Brain pericyte (primary cell): ENCODE results near the gene PRKAA2.

Experiments
- DNase-seq: peaks from one replicate; pipeline ENCODE4 v3.0.0-alpha.2; 2012; ENCODE audit warnings: low read depth, low spot score

PRKAA2 gene

GRCh38 chr1:56654126-56654923 is 9.2 kb downstream of the PRKAA2 start:
- DNase-seq: no peak

- no peak for DNase-seq
Observed at GRCh38 chr1:56655991-56656613, 11.0 kb downstream of the PRKAA2 start.

GRCh38 chr1:56658254-56658653 is 13.1 kb downstream of the PRKAA2 start:
- no peak for DNase-seq

GRCh38 chr1:56660293-56660692 is 15.2 kb downstream of the PRKAA2 start:
- no peak for DNase-seq

GRCh38 chr1:56663846-56664245 is 18.7 kb downstream of the PRKAA2 start:
- DNase-seq: no peak

- DNase-seq: no peak
Observed at GRCh38 chr1:56665384-56665783, 20.3 kb downstream of the PRKAA2 start.

GRCh38 chr1:56666112-56666608 is 21.0 kb downstream of the PRKAA2 start:
- no peak for DNase-seq

- no peak for DNase-seq
Observed at GRCh38 chr1:56670350-56670749, 25.2 kb downstream of the PRKAA2 start.

- DNase-seq: no peak
Observed at GRCh38 chr1:56671085-56671484, 26.0 kb downstream of the PRKAA2 start.

- no peak for DNase-seq
Observed at GRCh38 chr1:56671542-56671941, 26.4 kb downstream of the PRKAA2 start.

- no peak for DNase-seq
Observed at GRCh38 chr1:56672579-56672978, 27.5 kb downstream of the PRKAA2 start.

GRCh38 chr1:56675763-56676162 is 30.6 kb downstream of the PRKAA2 start:
- DNase-seq: no peak

GRCh38 chr1:56676571-56677035 is 31.5 kb downstream of the PRKAA2 start:
- peak; percentile 24 for DNase-seq

GRCh38 chr1:56683569-56683968 is 38.5 kb downstream of the PRKAA2 start:
- no peak for DNase-seq

- DNase-seq: no peak
Observed at GRCh38 chr1:56686169-56686568, 41.1 kb downstream of the PRKAA2 start.

GRCh38 chr1:56688522-56689026 is 43.5 kb downstream of the PRKAA2 start:
- DNase-seq: no peak

- no peak for DNase-seq
Observed at GRCh38 chr1:56696663-56697062, 51.5 kb downstream of the PRKAA2 start.

- DNase-seq: no peak
Observed at GRCh38 chr1:56703747-56704146, 58.6 kb downstream of the PRKAA2 start.

- no peak for DNase-seq
Observed at GRCh38 chr1:56707379-56707778, 62.3 kb downstream of the PRKAA2 start.

- peak; percentile 15 for DNase-seq
Observed at GRCh38 chr1:56709269-56709880, 64.3 kb downstream of the PRKAA2 start.

- DNase-seq: no peak
Observed at GRCh38 chr1:56709995-56710394, 64.9 kb downstream of the PRKAA2 start.

GRCh38 chr1:56710646-56711045 is 65.5 kb downstream of the PRKAA2 start:
- no peak for DNase-seq
